ENCODE measurements around the gene ARL6IP1.
"Not testable (repeated sequence)": the region's sequence is repeated elsewhere in the genome, so short reads cannot be mapped to it uniquely, and the experiment has no call there.

DNA sequence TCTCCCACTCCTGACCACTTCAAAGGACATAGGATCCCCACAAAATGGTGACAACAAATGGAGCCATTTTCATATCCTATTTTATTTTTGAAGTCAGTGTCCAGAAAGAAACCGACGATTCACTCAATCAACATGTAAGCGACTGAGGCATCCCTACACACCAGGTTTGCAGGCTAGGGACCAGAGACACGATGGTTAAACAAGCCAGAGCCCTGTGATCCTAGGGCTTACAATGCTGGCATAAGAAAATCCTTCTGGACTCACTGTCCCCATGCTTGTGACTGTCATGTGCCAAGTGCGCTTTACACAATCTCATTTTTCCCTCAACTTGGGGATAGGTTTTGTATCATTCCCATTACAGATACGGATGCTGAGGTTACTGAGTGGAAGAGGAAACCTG, 20.1 kb downstream of the ARL6IP1 start:
- TF ChIP-seq, protein P1, sequence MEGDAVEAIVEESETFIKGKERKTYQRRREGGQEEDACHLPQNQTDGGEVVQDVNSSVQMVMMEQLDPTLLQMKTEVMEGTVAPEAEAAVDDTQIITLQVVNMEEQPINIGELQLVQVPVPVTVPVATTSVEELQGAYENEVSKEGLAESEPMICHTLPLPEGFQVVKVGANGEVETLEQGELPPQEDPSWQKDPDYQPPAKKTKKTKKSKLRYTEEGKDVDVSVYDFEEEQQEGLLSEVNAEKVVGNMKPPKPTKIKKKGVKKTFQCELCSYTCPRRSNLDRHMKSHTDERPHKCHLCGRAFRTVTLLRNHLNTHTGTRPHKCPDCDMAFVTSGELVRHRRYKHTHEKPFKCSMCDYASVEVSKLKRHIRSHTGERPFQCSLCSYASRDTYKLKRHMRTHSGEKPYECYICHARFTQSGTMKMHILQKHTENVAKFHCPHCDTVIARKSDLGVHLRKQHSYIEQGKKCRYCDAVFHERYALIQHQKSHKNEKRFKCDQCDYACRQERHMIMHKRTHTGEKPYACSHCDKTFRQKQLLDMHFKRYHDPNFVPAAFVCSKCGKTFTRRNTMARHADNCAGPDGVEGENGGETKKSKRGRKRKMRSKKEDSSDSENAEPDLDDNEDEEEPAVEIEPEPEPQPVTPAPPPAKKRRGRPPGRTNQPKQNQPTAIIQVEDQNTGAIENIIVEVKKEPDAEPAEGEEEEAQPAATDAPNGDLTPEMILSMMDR (IDR thresholded peaks at IDR 0.05): not testable (repeated sequence)
- not testable (repeated sequence) for TF ChIP-seq POLR2A (IDR thresholded peaks at IDR 0.05)
